Esophagus muscularis mucosa (tissue), 4 donors: ENCODE measurements around the gene PLPPR2. TPM values are rescaled to one million over a fixed set of nuclear protein-coding genes. Genes with fewer than 3 reads are reported as not detected.
"Not testable (repeated sequence)": the region's sequence is repeated elsewhere in the genome, so short reads cannot be mapped to it uniquely, and the experiment has no call there.

Source experiments
- DNase-seq: peaks from one replicate; pipeline ENCODE4 v3.0.0-alpha.2; 2017; ENCODE audit errors: extremely low spot score
- H3K27ac ChIP-seq, 4 donors: fragments of 200-600 bp; sonication (generic); replicated peaks in 1 of 4; 1 replicate in 3 of 4; 2 replicates in 1 of 4; pipeline ENCODE4 v1.5.1; 2016 to 2019; ENCODE audit warnings: mild to moderate bottlenecking in 1 of 4
- H3K27me3 ChIP-seq, 4 donors: fragments of 200-600 bp; sonication (generic); one replicate each; pipeline versions ENCODE4 v1.5.1 to v1.6.0; 2016 to 2019
- H3K36me3 ChIP-seq, 4 donors: fragments of 200-600 bp; sonication (generic); one replicate each; pipeline ENCODE4 v1.5.1; 2016 to 2019
- H3K4me1 ChIP-seq, 4 donors: fragments of 200-600 bp; sonication (generic); one replicate each; pipeline ENCODE4 v1.5.1; 2016 to 2019
- H3K4me3 ChIP-seq, 4 donors: fragments of 200-600 bp; sonication (generic); 1 replicate in 2 of 4; 2 replicates in 2 of 4; pipeline ENCODE4 v1.5.1; 2016 to 2019; ENCODE audit warnings: mild to moderate bottlenecking in 4 of 4, moderate library complexity in 1 of 4
- H3K9me3 ChIP-seq, 4 donors: fragments of 200-600 bp; sonication (generic); 1 replicate in 3 of 4; 2 replicates in 1 of 4; pipeline ENCODE4 v1.5.1; 2016 to 2019
- EP300 ChIP-seq: sonication (generic); formaldehyde crosslinking; IDR thresholded peaks from one replicate; pipeline ENCODE4 v1.6.1; 2017; ENCODE audit warnings: antibody characterized with exemption
- POLR2A ChIP-seq: fragments of 450-650 bp; IDR thresholded peaks from one replicate; pipeline ENCODE4 v1.6.1; 2017; ENCODE audit warnings: antibody characterized with exemption, moderate library complexity, mild to moderate bottlenecking, low read depth
- POLR2AphosphoS5 ChIP-seq, 2 donors: sonication (generic); formaldehyde crosslinking; IDR thresholded peaks; one replicate each; pipeline ENCODE4 v1.6.1; 2017; ENCODE audit warnings: antibody characterized with exemption in 2 of 2
- WGBS: methylation state at CpG from one replicate; pipeline ENCODE4 v1.1.5; 2018; 5-methylcytosine and 5-hydroxymethylcytosine counted together
- intact Hi-C: fragments of 100-400 bp; cut with DNase I; formaldehyde crosslinking; loops from one replicate; pipeline ENCODE4 v1.15.1; 2023
- small RNA-seq, 3 donors: library from RNA; depleted of rRNA; stranded (forward); fragments of <200 nt; gene quantifications; one replicate each; pipeline ENCODE3, GENCODE V24; 2016
- total RNA-seq, 4 donors: library from RNA; depleted of rRNA; stranded (reverse); fragments of >200 nt; gene quantifications; one replicate each; pipeline versions ENCODE4 v1.1.0 to v1.2.1, GENCODE V29; 2016
- TF ChIP-seq, protein P1 (sequence below), 3 experiments: fragments of 200-600 bp in 2 of 3; fragments of 450-650 bp in 1 of 3; sonication (generic) in 2 of 3; IDR thresholded peaks; one replicate each; pipeline ENCODE4 v1.5.1; 2017 to 2019; ENCODE audit warnings: antibody characterized with exemption in 3 of 3, mild to moderate bottlenecking in 2 of 3, moderate library complexity in 1 of 3

The PLPPR2 gene
- total RNA-seq, 4 donors from 2014 or later: 32.0 to 49.8 (median 37.5) TPM

DNA sequence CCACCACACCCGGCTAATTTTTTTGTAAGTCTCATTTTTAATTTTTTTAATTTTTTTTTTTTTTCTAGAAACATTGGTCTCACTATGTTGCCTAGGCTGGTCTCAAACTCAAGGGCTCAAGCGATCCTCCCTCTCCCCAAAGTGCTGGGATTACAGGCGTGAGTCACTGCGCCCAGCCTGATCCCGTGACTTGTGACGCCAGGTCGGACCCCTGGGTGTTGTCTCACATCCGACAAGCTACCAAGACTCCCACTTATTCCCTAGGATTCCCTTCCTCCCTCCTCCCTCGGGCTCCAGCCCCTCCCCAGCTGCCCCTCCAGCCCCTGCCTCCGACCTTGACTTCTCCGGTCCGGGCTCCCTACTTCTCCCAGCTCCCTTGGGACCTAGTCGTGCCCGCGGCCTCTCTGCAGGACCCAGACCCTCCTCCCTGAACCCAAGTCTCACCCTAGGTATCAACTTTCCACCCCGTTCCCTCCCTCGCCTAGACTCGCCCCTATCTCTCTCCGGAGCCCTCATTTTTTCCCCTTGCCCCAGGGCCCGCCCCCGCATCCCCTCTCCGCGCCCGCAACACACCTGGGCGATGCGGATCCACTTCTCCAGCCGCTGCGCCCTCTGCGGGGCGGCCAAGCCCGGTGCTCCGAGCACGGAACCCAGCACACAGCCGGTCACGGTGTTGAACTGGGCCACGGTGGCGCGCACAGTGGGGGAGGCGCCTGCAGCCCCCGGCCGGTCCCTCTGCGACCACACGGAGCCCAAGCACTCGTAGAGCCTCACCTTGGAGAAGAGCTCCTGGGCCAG is 50.8 kb downstream of the PLPPR2 start:
- Histone ChIP-seq H3K4me1 (peaks cover 0 to 6% (median 6%) of the 10 kb centered on the region in 4 donors), H3K36me3 (no peaks in the 10 kb centered on the region), H3K27ac (no peak overlapping the region), H3K4me3 (no peak overlapping the region), H3K9me3 (no peaks in the 10 kb centered on the region), H3K27me3 (peaks cover 0 to 50% (median 0%) of the 10 kb centered on the region in 4 donors)
- intact Hi-C loops: no loop called here
- DNase-seq: no peak
- WGBS: 46% methylated on average over 28 of the region's 44 CpGs
- TF ChIP-seq EP300 (no peak), POLR2AphosphoS5 (IDR thresholded peaks at IDR 0.05) (no peak), POLR2A (no peak)
- TF ChIP-seq, protein P1, sequence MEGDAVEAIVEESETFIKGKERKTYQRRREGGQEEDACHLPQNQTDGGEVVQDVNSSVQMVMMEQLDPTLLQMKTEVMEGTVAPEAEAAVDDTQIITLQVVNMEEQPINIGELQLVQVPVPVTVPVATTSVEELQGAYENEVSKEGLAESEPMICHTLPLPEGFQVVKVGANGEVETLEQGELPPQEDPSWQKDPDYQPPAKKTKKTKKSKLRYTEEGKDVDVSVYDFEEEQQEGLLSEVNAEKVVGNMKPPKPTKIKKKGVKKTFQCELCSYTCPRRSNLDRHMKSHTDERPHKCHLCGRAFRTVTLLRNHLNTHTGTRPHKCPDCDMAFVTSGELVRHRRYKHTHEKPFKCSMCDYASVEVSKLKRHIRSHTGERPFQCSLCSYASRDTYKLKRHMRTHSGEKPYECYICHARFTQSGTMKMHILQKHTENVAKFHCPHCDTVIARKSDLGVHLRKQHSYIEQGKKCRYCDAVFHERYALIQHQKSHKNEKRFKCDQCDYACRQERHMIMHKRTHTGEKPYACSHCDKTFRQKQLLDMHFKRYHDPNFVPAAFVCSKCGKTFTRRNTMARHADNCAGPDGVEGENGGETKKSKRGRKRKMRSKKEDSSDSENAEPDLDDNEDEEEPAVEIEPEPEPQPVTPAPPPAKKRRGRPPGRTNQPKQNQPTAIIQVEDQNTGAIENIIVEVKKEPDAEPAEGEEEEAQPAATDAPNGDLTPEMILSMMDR (IDR thresholded peaks at IDR 0.05): peak; percentile 35 to 40 (median 36)

DNA sequence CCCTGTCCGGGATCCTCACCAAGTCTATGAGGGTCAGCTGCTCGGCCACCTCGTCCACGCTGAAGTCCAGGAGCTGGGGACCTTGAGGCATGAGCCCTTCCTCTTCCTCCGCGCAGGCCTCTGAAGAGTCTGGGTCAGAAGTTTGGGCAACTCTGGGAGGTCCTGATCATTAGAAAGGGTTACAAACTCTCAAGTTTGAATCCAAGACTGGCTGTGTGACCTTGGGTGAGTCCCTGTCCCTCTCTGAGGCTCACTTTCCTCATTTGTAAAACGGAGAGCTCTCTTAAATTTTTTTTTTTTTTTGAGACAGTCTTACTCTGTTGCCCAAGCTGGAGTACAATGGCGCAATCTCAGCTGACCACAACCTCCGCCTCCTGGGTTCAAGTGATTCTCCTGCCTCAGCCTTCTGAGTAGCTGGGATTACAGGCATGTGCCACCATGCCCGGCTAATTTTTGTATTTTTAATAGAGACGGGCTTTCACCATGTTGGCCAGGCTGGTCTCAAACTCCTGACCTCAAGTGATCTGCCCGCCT is 51.5 kb downstream of the PLPPR2 start:
- H3K36me3 ChIP-seq, H3K4me3 ChIP-seq, intact Hi-C loops, H3K4me1 ChIP-seq, H3K9me3 ChIP-seq, DNase-seq, H3K27ac ChIP-seq: not testable (repeated sequence)
- peaks cover 0 to 50% (median 0%) of the 10 kb centered on the region in 4 donors for H3K27me3 ChIP-seq
- WGBS: 68% methylated on average over 11 of the region's 12 CpGs

DNA sequence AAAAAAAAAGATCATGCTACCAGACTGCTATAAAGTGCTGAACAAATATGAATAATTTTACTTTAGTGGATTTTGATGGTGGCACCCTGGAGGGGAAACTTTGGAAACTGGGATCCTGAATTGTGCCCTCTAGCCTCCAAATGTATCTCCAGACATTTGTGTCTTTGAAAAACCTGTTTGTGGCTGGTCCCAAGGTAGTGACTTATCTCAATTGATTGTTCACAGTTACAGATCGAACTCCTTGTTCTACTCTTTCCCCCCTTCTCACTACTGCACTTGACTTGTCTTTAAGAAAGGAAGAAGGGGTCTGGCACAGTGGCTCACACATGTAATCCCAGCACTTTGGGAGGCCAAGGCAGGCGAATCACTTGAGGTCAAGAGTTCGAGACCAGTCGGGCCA is 53.4 kb downstream of the PLPPR2 start:
- H3K9me3 ChIP-seq: no peaks in the 10 kb centered on the region
- WGBS: 92% methylated on average over 4 of the region's 4 CpGs
- peaks cover 0 to 50% (median 0%) of the 10 kb centered on the region in 4 donors for H3K27me3 ChIP-seq
- H3K27ac ChIP-seq: no peak overlapping the region
- H3K4me3 ChIP-seq: no peak overlapping the region
- DNase-seq: no peak
- TF ChIP-seq EP300 (no peak), POLR2AphosphoS5 (IDR thresholded peaks at IDR 0.05) (no peak), POLR2A (no peak)
- TF ChIP-seq, protein P1 (IDR thresholded peaks at IDR 0.05): no peak
- no peaks in the 10 kb centered on the region for H3K36me3 ChIP-seq
- intact Hi-C loops: no loop called here
- peaks cover 0 to 6% (median 6%) of the 10 kb centered on the region in 4 donors for H3K4me1 ChIP-seq

DNA sequence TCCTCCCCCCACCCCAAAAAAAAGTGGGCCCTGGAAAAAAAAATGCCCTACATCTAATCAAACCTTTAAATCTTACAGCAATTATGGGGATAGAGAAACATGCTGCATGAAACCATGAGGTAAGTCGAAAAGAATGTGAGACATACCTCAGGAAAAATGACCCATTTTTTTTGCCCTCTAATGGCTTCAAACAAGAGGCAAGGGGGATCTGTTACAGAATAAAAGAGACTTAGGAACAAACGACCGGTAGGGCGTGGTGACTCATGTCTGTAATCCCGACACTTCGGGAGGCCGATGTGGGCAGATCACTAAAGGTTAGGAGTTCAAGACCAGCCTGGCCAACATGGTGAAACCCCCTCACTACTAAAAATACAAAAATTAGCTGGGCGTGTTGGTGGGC is 55.5 kb downstream of the PLPPR2 start:
- no peak for DNase-seq
- peaks cover 0 to 6% (median 6%) of the 10 kb centered on the region in 4 donors for H3K4me1 ChIP-seq
- no peaks in the 10 kb centered on the region for H3K9me3 ChIP-seq
- H3K4me3 ChIP-seq: no peak overlapping the region
- TF ChIP-seq, protein P1 (IDR thresholded peaks at IDR 0.05): no peak
- TF ChIP-seq POLR2A (no peak), EP300 (no peak), POLR2AphosphoS5 (IDR thresholded peaks at IDR 0.05) (no peak)
- peaks cover 0 to 53% (median 0%) of the 10 kb centered on the region in 4 donors for H3K27me3 ChIP-seq
- WGBS: 76% methylated on average over 8 of the region's 8 CpGs
- H3K36me3 ChIP-seq: no peaks in the 10 kb centered on the region
- no peak overlapping the region for H3K27ac ChIP-seq
- intact Hi-C loops: no loop called here

DNA sequence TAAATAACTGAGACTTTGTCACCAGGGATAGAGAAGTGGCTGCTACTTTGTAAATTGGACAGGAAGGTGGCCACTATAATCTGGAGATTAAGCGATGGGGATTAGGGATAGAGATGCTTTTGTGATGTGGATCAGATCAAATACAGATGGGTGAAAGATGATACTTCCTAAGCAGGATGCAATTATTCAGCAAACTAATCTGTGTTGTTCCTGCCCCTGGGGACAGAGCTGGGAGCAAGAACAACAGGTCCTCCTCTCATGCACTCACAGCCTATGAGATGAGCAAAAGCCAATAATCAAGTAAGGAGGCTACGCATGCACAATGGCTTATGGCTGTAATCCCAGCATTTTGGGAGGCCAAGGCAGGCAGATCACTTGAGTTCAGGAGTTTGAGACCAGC is 59.3 kb downstream of the PLPPR2 start:
- Histone ChIP-seq H3K27me3 (peaks cover 0 to 54% (median 15%) of the 10 kb centered on the region in 4 donors), H3K27ac (no peak overlapping the region), H3K9me3 (no peaks in the 10 kb centered on the region), H3K4me1 (peaks cover 14% of the 10 kb centered on the region in 4 donors), H3K36me3 (no peaks in the 10 kb centered on the region), H3K4me3 (no peak overlapping the region)
- intact Hi-C loops: no loop called here
- DNase-seq: no peak
- TF ChIP-seq POLR2A (no peak), POLR2AphosphoS5 (IDR thresholded peaks at IDR 0.05) (no peak), EP300 (no peak)
- TF ChIP-seq, protein P1 (IDR thresholded peaks at IDR 0.05): no peak
- 91% methylated on average over 2 of the region's 2 CpGs for WGBS

Small RNA genes lying within 50 kb of the gene (small RNA-seq; reads per million reads assigned to genes)
- gene RF00019: 0 reads per million in 3 donors

Other genes with a start within 250 kb of the PLPPR2 start
- 1 to 10 TPM; 1.4 to 6.6 (median 3.4) TPM for gene SPC24, start 199.7 kb upstream of the PLPPR2 start, total RNA-seq
- 1,000 to 10,000 TPM; 1,125 to 1,746 (median 1,157) TPM for gene KANK2, start 157.9 kb upstream of the PLPPR2 start, total RNA-seq
- 1 to 10 TPM in 1 of 4 donors, not detected in 3; 2.0 TPM for gene ANGPTL8, start 115.8 kb upstream of the PLPPR2 start, total RNA-seq
- 10 to 100 TPM; 32.6 to 51.0 (median 40.1) TPM for gene DOCK6, start 92.9 kb upstream of the PLPPR2 start, total RNA-seq
- gene TSPAN16, start 59.3 kb upstream of the PLPPR2 start, total RNA-seq: not detected
- 10 to 100 TPM; 15.1 to 40.3 (median 27.9) TPM for gene RAB3D, start 15.8 kb upstream of the PLPPR2 start, total RNA-seq
- gene TMEM205, start 9.2 kb upstream of the PLPPR2 start, total RNA-seq: 100 to 1,000 TPM; 197 to 241 (median 206) TPM
- gene CCDC159, start 8.9 kb upstream of the PLPPR2 start, total RNA-seq: 10 to 100 TPM in 3 of 4 donors, 1 to 10 TPM in 1; 8.3 to 17.6 (median 13.8) TPM
- 1 to 10 TPM in 3 of 4 donors, under 1 TPM in 1; 0.66 to 1.7 (median 1.5) TPM for gene SWSAP1, start 19.2 kb downstream of the PLPPR2 start, total RNA-seq
- 1 to 10 TPM in 3 of 4 donors, under 1 TPM in 1; 0.99 to 5.2 (median 4.4) TPM for gene EPOR, start 28.9 kb downstream of the PLPPR2 start, total RNA-seq
- gene RGL3, start 63.9 kb downstream of the PLPPR2 start, total RNA-seq: 1 to 10 TPM; 1.2 to 7.9 (median 2.0) TPM
- under 1 TPM in 2 of 4 donors, not detected in 2; 0.39 to 0.83 TPM for gene ODAD3, start 79.7 kb downstream of the PLPPR2 start, total RNA-seq
- 100 to 1,000 TPM in 2 of 4 donors, 10 to 100 TPM in 2; 81.0 to 141 (median 98.7) TPM for gene PRKCSH, start 80.2 kb downstream of the PLPPR2 start, total RNA-seq
- under 1 TPM; under 0.01 to 0.69 (median 0.31) TPM for gene ELAVL3, start 125.6 kb downstream of the PLPPR2 start, total RNA-seq
- gene ZNF653, start 150.4 kb downstream of the PLPPR2 start, total RNA-seq: 10 to 100 TPM in 1 of 4 donors, 1 to 10 TPM in 3; 9.1 to 13.9 (median 9.4) TPM
- 10 to 100 TPM; 72.7 to 97.5 (median 81.8) TPM for gene ECSIT, start 173.7 kb downstream of the PLPPR2 start, total RNA-seq
- 1,000 to 10,000 TPM; 2,877 to 3,384 (median 2,954) TPM for gene CNN1, start 183.4 kb downstream of the PLPPR2 start, total RNA-seq
- 10 to 100 TPM; 27.0 to 39.1 (median 30.5) TPM for gene ELOF1, start 203.8 kb downstream of the PLPPR2 start, total RNA-seq
- 10 to 100 TPM in 3 of 4 donors, 1 to 10 TPM in 1; 7.3 to 16.0 (median 13.3) TPM for gene ACP5, start 222.2 kb downstream of the PLPPR2 start, total RNA-seq
- gene ZNF627, start 242.1 kb downstream of the PLPPR2 start, total RNA-seq: 10 to 100 TPM in 1 of 4 donors, 1 to 10 TPM in 3; 7.8 to 10.2 (median 7.9) TPM